Retinal pigment epithelial cell (primary cell): ENCODE results near the gene KRTAP9-4.
"Not testable (repeated sequence)": the region's sequence is repeated elsewhere in the genome, so short reads cannot be mapped to it uniquely, and the experiment has no call there.

Experiments
- DNase-seq: peaks from one replicate; pipeline ENCODE4 v3.0.0-alpha.2; 2010; ENCODE audit warnings: low read depth
- H3K4me3 ChIP-seq: 2 replicates; pipeline ENCODE4 v1.5.1; 2011; ENCODE audit warnings: mild to moderate bottlenecking, low read length, control low read depth, moderate library complexity
- CTCF ChIP-seq: conservative IDR thresholded peaks from 2 replicates; pipeline ENCODE4 v1.5.1; 2011; ENCODE audit warnings: low read depth, low read length, control low read depth, inconsistent platforms

KRTAP9-4 gene

GRCh38 chr17:41258406-41258805 lies 8.9 kb downstream of the KRTAP9-4 start:
- no peak for DNase-seq
- no peak for TF ChIP-seq CTCF
- no peak overlapping the region for H3K4me3 ChIP-seq

GRCh38 chr17:41263212-41263611 lies 13.7 kb downstream of the KRTAP9-4 start:
- no peak for TF ChIP-seq CTCF
- no peak for DNase-seq
- no peak overlapping the region for H3K4me3 ChIP-seq

GRCh38 chr17:41264599-41264998 lies 15.1 kb downstream of the KRTAP9-4 start:
- TF ChIP-seq CTCF, result no peak
- DNase-seq, result no peak
- no peak overlapping the region for H3K4me3 ChIP-seq

GRCh38 chr17:41265078-41265477 lies 15.6 kb downstream of the KRTAP9-4 start, which contains the start of gene KRTAP9-6:
KRTAP9-6 (plus strand) TSS chr17:41265378; CDS start chr17:41265378, 0 bp downstream.
- DNase-seq, result no peak

GRCh38 chr17:41267711-41268110 lies 18.2 kb downstream of the KRTAP9-4 start:
- TF ChIP-seq CTCF, result no peak
- no peak overlapping the region for H3K4me3 ChIP-seq

More at GRCh38 chr17:41265078-41265477, 15.6 kb downstream of the KRTAP9-4 start, which contains the start of gene KRTAP9-6:
- H3K4me3 ChIP-seq, result no peak within 1 kb of the TSS
- no peak for TF ChIP-seq CTCF

GRCh38 chr17:41271323-41271722 lies 21.8 kb downstream of the KRTAP9-4 start:
- not testable (repeated sequence) for H3K4me3 ChIP-seq, DNase-seq

More at GRCh38 chr17:41267711-41268110, 18.2 kb downstream of the KRTAP9-4 start:
- no peak for DNase-seq

GRCh38 chr17:41271858-41272257 lies 22.4 kb downstream of the KRTAP9-4 start:
- no peak overlapping the region for H3K4me3 ChIP-seq
- no peak for TF ChIP-seq CTCF
- DNase-seq, result no peak

- DNase-seq, H3K4me3 ChIP-seq: not testable (repeated sequence)
These were observed 26.2 kb downstream of the KRTAP9-4 start, which contains the start of gene KRTAP9-7 for GRCh38 chr17:41275648-41276190. KRTAP9-7 (plus strand) TSS chr17:41275698; CDS start chr17:41275698, 0 bp downstream.
